ENCODE results near the gene CSTF3. TPM values are rescaled to one million over a fixed set of nuclear protein-coding genes. Genes with fewer than 3 reads are reported as not detected.
A peak's percentile ranks its signal among the peaks of the same experiment; 100 is the strongest.

The CSTF3 gene
- total RNA-seq, 1 experiment from 2014 or later, result 68.3 TPM

DNA sequence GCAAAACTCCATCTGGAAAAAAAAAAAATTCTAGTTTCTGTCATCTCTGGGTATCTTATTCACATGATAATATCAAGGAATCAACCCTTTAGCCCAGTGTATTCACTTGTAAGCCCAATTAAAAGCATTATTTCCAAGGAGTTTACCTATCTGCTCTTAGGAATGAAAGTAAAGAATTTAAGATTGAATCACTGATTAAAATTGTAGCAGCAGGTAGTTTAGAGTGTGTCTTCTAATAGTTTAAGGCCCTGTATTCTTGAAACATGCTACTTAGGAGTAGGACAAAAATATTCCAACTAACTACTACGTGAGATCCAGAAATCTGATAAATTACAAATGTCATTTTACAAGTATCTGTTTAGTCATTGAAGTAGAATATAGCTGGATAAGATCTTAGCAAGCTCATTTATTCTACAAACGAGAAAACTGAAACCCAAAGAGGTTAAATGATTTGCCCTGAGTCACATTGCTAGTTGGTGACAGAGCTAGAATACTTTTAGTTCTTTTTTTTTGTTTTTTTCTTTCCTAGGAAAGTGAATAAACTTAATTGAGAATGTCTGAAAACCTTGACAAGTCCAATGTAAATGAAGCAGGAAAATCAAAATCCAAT, 118.0 kb downstream of the CSTF3 start (continued):
- TF ChIP-seq, protein P1, sequence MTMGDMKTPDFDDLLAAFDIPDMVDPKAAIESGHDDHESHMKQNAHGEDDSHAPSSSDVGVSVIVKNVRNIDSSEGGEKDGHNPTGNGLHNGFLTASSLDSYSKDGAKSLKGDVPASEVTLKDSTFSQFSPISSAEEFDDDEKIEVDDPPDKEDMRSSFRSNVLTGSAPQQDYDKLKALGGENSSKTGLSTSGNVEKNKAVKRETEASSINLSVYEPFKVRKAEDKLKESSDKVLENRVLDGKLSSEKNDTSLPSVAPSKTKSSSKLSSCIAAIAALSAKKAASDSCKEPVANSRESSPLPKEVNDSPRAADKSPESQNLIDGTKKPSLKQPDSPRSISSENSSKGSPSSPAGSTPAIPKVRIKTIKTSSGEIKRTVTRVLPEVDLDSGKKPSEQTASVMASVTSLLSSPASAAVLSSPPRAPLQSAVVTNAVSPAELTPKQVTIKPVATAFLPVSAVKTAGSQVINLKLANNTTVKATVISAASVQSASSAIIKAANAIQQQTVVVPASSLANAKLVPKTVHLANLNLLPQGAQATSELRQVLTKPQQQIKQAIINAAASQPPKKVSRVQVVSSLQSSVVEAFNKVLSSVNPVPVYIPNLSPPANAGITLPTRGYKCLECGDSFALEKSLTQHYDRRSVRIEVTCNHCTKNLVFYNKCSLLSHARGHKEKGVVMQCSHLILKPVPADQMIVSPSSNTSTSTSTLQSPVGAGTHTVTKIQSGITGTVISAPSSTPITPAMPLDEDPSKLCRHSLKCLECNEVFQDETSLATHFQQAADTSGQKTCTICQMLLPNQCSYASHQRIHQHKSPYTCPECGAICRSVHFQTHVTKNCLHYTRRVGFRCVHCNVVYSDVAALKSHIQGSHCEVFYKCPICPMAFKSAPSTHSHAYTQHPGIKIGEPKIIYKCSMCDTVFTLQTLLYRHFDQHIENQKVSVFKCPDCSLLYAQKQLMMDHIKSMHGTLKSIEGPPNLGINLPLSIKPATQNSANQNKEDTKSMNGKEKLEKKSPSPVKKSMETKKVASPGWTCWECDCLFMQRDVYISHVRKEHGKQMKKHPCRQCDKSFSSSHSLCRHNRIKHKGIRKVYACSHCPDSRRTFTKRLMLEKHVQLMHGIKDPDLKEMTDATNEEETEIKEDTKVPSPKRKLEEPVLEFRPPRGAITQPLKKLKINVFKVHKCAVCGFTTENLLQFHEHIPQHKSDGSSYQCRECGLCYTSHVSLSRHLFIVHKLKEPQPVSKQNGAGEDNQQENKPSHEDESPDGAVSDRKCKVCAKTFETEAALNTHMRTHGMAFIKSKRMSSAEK (CRISPR knock-in tag; IDR thresholded peaks at IDR 0.05; ENCODE audit: borderline replicate concordance), result no peak

DNA sequence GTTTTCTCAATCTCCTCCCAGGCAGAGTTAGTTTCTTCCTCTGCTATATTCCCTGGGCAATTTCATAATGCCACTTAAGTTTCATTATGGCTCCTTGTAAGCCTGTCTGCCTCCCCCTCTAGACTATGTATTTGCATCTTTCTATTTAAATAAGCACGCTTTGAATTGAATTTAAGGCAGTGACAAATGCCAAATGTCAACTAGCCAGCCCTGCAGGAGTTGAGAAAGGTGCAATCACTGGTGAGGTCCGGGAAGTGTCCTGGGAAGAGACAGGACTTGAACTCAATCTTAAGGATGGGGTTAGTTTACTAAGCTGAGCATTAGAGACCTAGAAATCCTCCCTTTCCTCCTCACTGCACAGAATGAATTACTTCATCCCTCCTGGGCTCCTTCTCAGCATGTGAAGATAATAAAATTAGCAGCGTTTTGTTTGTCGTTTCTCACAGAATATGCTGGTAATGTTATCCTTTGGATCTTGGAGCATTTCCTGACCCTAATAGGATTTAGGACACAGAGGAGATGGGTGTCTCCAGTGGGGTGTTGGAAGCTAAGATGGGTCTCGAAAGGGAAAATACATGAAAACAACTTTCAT, 120.3 kb downstream of the CSTF3 start:
- peaks cover 5% of the 10 kb centered on the region for H3K9me3 Mint-ChIP-seq
- ATAC-seq, result no peak
- H3K36me3 Mint-ChIP-seq, result peaks cover 21% of the 10 kb centered on the region
- H3K4me1 Mint-ChIP-seq, result peaks cover 10% of the 10 kb centered on the region
- H3K27me3 Mint-ChIP-seq (ENCODE audit: low read depth), result no peaks in the 10 kb centered on the region
- POLR2A ChIA-PET, result interaction anchor here (0.8 to 2.1 kb wide), 5 partner anchors 16 to 121 kb away, joined by 3 to 11 read pairs (median 3); partner anchors contain the start of gene CSTF3
- no peak for DNase-seq (ENCODE audit: low spot score)
- CTCF ChIA-PET, result interaction anchor here (1.5 kb wide), 1 partner anchor 24 kb away, joined by 3 read pairs; no protein-coding TSS in a partner anchor
- peak overlapping the region; percentile 84 for H3K4me3 Mint-ChIP-seq
- TF ChIP-seq, protein P2, sequence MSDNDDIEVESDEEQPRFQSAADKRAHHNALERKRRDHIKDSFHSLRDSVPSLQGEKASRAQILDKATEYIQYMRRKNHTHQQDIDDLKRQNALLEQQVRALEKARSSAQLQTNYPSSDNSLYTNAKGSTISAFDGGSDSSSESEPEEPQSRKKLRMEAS (CRISPR knock-in tag; IDR thresholded peaks at IDR 0.05), result no peak
- no peak for TF ChIP-seq SMAD3 (CRISPR knock-in tag; IDR thresholded peaks at IDR 0.05; ENCODE audit: borderline replicate concordance)
- TF ChIP-seq, protein P3, sequence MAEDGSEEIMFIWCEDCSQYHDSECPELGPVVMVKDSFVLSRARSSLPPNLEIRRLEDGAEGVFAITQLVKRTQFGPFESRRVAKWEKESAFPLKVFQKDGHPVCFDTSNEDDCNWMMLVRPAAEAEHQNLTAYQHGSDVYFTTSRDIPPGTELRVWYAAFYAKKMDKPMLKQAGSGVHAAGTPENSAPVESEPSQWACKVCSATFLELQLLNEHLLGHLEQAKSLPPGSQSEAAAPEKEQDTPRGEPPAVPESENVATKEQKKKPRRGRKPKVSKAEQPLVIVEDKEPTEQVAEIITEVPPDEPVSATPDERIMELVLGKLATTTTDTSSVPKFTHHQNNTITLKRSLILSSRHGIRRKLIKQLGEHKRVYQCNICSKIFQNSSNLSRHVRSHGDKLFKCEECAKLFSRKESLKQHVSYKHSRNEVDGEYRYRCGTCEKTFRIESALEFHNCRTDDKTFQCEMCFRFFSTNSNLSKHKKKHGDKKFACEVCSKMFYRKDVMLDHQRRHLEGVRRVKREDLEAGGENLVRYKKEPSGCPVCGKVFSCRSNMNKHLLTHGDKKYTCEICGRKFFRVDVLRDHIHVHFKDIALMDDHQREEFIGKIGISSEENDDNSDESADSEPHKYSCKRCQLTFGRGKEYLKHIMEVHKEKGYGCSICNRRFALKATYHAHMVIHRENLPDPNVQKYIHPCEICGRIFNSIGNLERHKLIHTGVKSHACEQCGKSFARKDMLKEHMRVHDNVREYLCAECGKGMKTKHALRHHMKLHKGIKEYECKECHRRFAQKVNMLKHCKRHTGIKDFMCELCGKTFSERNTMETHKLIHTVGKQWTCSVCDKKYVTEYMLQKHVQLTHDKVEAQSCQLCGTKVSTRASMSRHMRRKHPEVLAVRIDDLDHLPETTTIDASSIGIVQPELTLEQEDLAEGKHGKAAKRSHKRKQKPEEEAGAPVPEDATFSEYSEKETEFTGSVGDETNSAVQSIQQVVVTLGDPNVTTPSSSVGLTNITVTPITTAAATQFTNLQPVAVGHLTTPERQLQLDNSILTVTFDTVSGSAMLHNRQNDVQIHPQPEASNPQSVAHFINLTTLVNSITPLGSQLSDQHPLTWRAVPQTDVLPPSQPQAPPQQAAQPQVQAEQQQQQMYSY (CRISPR knock-in tag; IDR thresholded peaks at IDR 0.05), result no peak
- H3K27ac Mint-ChIP-seq, result no peak overlapping the region

DNA sequence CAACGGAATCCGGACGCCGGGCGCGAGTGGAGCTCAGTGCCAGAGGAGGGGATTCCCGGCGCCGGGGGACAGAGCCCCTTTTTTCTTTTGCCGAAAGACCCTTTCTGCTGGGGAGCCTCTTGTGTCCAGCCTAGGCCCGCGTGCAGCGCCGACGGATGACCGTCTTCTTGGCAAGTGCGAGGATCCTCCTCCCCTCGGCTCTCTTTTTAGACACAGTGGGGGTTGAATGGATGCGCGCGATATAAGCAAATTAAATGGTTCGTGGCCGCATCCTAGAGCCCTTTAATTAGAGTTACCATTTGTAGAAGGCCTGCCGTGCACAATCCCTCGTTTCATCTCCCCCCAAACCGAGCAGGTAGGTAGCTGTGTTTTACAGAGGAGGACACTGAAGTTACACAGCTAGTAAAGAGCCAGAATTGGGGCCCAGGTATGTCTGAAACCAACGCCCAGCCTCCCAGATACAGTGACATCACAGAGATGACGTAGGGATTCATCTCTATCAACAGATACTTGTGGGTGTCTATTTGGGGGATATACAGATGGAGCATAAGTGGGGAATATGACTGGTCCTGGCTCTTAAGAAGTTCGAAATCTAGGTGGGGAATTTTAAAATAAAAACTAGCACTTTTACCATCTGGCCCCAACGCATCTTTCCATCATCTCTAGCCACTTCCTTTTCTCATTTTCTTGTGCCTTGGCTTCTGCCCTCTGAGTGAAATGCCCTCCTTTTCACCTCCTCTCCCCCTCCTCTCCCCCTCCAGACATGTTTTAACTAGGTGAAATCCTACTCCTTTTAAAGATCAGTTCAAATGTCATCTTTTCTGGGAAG, 121.0 kb downstream of the CSTF3 start:
- Mint-ChIP-seq H3K27ac (0 out of 2 replicates have a peak overlapping the region, but pooled peaks have one; percentile 41), H3K9me3 (no peaks in the 10 kb centered on the region), H3K4me3 (peak overlapping the region; percentile 84), H3K4me1 (peaks cover 10% of the 10 kb centered on the region), H3K27me3 (ENCODE audit: low read depth) (no peaks in the 10 kb centered on the region), H3K36me3 (peaks cover 14% of the 10 kb centered on the region)
- ATAC-seq, result peak; percentile 5
- ChIA-PET CTCF (interaction anchor here (1.5 to 2.6 kb wide), 4 partner anchors 24 to 147 kb away, joined by 3 to 18 read pairs (median 12); partner anchors contain the start of genes DEPDC7 and QSER1), POLR2A (interaction anchor here (0.8 to 2.1 kb wide), 9 partner anchors 13 to 612 kb away, joined by 3 to 12 read pairs (median 4); partner anchors contain the start of genes CSTF3, DEPDC7 and QSER1)
- no peak for DNase-seq (ENCODE audit: low spot score)
- TF ChIP-seq MYBL2 (CRISPR knock-in tag; IDR thresholded peaks at IDR 0.05), result 0 out of 2 replicates have a peak, but pooled peaks have one; percentile 7
- no peak for TF ChIP-seq SMAD4 (CRISPR knock-in tag; IDR thresholded peaks at IDR 0.05)
- TF ChIP-seq, protein P4, sequence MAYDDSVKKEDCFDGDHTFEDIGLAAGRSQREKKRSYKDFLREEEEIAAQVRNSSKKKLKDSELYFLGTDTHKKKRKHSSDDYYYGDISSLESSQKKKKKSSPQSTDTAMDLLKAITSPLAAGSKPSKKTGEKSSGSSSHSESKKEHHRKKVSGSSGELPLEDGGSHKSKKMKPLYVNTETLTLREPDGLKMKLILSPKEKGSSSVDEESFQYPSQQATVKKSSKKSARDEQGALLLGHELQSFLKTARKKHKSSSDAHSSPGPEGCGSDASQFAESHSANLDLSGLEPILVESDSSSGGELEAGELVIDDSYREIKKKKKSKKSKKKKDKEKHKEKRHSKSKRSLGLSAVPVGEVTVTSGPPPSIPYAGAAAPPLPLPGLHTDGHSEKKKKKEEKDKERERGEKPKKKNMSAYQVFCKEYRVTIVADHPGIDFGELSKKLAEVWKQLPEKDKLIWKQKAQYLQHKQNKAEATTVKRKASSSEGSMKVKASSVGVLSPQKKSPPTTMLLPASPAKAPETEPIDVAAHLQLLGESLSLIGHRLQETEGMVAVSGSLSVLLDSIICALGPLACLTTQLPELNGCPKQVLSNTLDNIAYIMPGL (CRISPR knock-in tag; IDR thresholded peaks at IDR 0.05), result 0 out of 2 replicates have a peak, but pooled peaks have one; percentile 16

Measured in WTC11 (cell line).